ENCODE results near the gene TSHR.
A peak's percentile ranks its signal among the peaks of the same experiment; 100 is the strongest.

Gene TSHR

GRCh38 chr14:81144824-81145603 is 189.6 kb downstream of the TSHR start:
- no peak for DNase-seq

GRCh38 chr14:81147140-81147897 is 191.9 kb downstream of the TSHR start:
- no peak for DNase-seq

- no peak for DNase-seq
Observed at GRCh38 chr14:81148635-81149034, 193.2 kb downstream of the TSHR start.

GRCh38 chr14:81153187-81153586 is 197.8 kb downstream of the TSHR start:
- no peak for DNase-seq

- DNase-seq = no peak
Observed at GRCh38 chr14:81157431-81157830, 202.0 kb downstream of the TSHR start.

- no peak for DNase-seq
Observed at GRCh38 chr14:81161088-81161487, 205.7 kb downstream of the TSHR start.

GRCh38 chr14:81161749-81162148 is 206.3 kb downstream of the TSHR start:
- DNase-seq = no peak

- DNase-seq = no peak
Observed at GRCh38 chr14:81162941-81163340, 207.5 kb downstream of the TSHR start.

- DNase-seq = peak; percentile 54
Observed at GRCh38 chr14:81164167-81164774, 208.8 kb downstream of the TSHR start.

- no peak for DNase-seq
Observed at GRCh38 chr14:81165188-81165587, 209.8 kb downstream of the TSHR start.

GRCh38 chr14:81166121-81166520 is 210.7 kb downstream of the TSHR start:
- DNase-seq = no peak

- no peak for DNase-seq
Observed at GRCh38 chr14:81169267-81169666, 213.8 kb downstream of the TSHR start.

GRCh38 chr14:81169711-81170103 is 214.3 kb downstream of the TSHR start:
- no peak for DNase-seq

GRCh38 chr14:81170104-81170828 is 214.8 kb downstream of the TSHR start:
- peak; percentile 90 for DNase-seq

- no peak for DNase-seq
Observed at GRCh38 chr14:81170829-81171195, 215.4 kb downstream of the TSHR start.

GRCh38 chr14:81172353-81172752 is 216.9 kb downstream of the TSHR start:
- DNase-seq = no peak

- DNase-seq = no peak
Observed at GRCh38 chr14:81172881-81173280, 217.5 kb downstream of the TSHR start.

GRCh38 chr14:81176241-81176640 is 220.8 kb downstream of the TSHR start:
- DNase-seq = peak; percentile 19

GRCh38 chr14:81177225-81177624 is 221.8 kb downstream of the TSHR start:
- no peak for DNase-seq

GRCh38 chr14:81178063-81178462 is 222.6 kb downstream of the TSHR start:
- no peak for DNase-seq

- no peak for DNase-seq
Observed at GRCh38 chr14:81179631-81180030, 224.2 kb downstream of the TSHR start.

GRCh38 chr14:81187832-81188522 is 232.6 kb downstream of the TSHR start:
- no peak for DNase-seq

- DNase-seq = peak; percentile 44
Observed at GRCh38 chr14:81192594-81192993, 237.2 kb downstream of the TSHR start.
